CD4-positive, alpha-beta T cell treated with Interleukin-15 for 1 hour (primary cell): ENCODE results near the gene NEO1.

Source experiments
- DNase-seq: peaks from one replicate; pipeline ENCODE4 v3.0.0-alpha.2; 2020

Gene NEO1

DNA sequence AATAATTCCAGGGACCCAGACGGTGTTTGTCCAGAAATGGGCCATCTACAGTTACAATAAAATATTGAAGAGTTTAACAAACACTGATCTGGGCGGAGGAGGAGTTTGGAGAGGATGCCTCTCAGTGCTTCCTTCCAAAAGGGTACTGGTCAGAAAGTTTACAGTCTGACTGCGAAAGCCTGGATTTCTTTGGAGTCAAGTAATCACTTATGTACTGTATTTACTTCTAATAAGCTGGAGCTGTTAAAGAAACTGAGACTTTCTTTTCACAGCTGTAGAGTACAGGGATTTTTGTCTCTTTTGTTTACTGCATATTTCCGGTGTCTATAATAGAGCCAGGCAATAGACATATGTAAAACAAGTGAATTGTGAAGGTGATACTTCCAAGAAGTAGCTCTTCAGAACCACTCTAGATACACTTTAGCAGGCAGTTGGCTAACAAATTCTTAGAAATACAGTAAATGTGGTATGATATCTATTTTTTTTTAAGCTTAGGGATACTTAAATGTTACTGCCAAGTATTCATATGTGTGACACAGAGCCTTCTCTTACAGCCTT is 22.1 kb upstream of the NEO1 start:
- no peak for DNase-seq

DNA sequence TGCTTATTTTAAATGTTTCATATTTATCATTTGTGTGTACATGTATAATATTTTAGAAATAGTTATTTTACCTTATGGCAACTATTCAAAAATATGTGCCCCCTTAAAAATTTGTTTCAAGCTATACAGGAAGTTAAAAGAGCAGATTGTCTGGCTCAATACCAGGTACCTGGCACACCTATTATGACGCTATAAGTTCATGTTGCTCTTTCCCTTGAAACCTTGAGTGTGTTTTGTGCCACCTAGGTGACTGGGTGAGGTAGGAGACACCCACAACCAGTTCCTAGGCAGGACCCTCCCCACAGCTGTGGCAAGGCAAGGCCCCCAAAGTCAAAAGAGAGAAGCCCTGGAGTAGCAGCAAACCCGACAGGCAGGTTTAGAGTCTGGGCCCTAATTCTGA is 20.6 kb upstream of the NEO1 start:
- no peak for DNase-seq

DNA sequence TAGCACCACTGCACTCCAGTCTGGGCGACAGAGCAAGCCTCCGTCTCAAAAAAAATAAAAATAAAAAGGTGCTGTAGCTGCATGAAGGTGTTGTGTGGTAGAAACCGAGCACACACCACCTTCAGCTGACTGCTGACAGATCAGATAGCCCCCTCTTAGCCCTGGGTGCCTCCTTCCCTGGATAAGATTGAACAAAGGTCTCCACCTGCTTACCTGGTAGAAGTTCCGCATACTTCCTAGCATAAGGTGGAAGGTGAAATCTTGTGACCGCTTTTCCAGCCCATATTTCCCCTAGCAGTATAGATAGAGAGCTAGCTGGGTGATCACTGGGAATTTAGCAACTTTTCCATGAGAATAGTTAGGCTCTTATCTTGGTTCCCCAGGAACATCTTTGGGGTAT is 18.7 kb upstream of the NEO1 start:
- DNase-seq = no peak

DNA sequence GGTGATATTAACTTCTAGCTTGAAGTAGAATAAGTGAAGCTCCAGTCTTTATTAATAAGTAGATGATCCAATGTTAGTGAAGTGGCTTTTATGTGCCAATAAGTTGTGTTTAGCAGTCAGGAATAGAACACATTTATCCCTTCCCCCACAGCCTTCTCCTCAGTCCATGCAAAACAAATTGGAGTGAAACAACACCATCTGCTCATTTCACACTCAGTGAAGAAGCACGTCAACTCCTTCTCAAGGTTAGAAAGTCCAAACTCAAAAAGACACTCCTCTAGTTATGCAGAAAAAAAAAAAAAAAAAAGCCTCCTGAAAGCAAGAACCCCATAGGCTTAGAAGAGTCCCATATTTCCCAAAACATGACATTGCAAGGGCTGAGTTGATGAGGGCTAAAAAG is 18.0 kb upstream of the NEO1 start:
- DNase-seq = no peak

DNA sequence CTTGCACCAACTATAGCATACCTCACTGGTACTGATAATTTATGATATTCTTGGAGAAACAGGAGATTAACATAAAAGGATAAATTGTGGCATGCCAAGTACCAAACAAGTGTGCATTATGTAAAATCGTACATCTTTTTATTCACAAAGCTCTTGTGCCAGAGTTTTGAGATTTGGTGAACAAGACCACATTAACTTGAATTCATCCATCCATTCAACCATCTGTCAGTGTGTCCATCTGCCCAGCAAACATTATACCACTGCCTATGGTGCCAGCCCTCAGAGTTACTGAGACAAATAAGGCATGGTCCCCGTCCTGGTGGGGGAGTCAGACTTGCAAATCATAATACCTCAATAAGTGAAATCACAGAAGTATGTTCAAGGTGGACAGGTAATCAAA is 17.0 kb upstream of the NEO1 start:
- DNase-seq = no peak

- DNase-seq = no peak
These were observed 14.0 kb upstream of the NEO1 start for GRCh38 chr15:73038220-73038619.

GRCh38 chr15:73046073-73046472 is 6.2 kb upstream of the NEO1 start:
- DNase-seq = no peak

- no peak for DNase-seq
These were observed 4.4 kb upstream of the NEO1 start for GRCh38 chr15:73047882-73048281.

GRCh38 chr15:73048624-73049295 is 3.5 kb upstream of the NEO1 start:
- DNase-seq = no peak

GRCh38 chr15:73049564-73050215 is 2.6 kb upstream of the NEO1 start:
- DNase-seq = no peak

DNA sequence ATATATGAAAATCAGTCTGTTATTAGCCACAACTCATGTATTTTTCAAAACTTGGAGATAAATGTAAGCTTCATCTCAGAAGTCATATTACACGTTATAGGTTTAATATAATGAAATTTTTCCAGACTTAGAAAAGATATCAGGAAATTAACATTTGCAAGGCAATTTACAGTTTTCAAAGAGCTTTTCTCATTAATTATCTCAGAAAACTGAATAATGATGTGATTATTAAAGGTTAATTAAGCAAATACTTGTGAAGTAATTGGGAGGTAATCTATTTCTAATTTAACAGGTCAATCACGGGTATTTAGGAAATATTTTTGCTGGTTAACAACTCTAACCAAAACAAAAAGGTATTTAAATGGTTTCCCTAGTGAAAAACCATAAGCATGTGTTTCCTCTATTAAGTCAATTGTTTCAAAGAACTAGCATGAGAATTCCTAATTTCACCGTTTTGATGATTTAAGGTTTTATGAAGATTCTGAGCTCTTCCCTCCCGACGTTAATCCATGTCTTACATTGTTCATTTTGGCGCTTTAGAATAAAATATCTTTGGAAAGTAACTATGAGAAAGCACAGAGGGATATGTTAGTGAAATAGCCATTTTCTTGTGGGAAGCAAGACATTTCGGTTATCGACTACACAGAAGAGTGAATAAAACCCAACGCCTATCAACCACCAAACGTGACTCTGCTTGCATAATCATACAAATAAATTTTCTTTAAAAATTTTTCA is 1.5 kb upstream of the NEO1 start:
- DNase-seq = no peak

GRCh38 chr15:73051391-73051806 is 864 bp upstream of the NEO1 start:
- DNase-seq = no peak

DNA sequence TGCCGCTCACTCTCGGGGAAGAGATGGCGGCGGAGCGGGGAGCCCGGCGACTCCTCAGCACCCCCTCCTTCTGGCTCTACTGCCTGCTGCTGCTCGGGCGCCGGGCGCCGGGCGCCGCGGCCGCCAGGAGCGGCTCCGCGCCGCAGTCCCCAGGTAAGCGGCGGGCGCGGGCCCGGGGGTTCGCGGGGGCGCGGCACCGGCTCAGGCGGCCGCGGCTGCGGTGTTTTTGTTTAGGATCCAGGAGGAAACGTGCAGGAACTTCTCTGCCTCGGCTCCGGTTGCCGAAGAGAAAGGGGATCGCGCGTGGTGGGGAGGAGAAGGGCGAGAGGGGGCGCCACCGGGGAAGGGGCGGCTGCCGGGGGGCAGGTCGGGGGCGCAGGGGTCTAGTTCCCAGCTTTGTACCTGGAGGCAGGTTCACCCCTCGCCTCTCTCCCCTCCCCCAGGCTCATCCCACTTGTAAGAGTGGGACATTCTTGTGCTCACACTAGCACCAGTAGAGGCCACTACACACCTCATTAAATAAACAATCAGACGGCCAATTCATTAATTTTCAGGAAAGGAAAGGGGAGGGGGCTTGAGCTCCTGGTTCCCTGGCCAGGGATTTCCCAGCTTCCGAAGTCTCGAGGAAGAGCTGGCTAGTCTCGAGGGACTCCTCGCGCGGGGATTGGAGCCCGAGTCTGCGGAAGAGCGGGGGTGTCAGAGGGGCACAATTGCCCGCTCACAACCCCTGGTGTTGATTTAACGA is 562 bp downstream of the NEO1 start:
- DNase-seq = no peak

- no peak for DNase-seq
These were observed 1.1 kb downstream of the NEO1 start for GRCh38 chr15:73053398-73053723.

DNA sequence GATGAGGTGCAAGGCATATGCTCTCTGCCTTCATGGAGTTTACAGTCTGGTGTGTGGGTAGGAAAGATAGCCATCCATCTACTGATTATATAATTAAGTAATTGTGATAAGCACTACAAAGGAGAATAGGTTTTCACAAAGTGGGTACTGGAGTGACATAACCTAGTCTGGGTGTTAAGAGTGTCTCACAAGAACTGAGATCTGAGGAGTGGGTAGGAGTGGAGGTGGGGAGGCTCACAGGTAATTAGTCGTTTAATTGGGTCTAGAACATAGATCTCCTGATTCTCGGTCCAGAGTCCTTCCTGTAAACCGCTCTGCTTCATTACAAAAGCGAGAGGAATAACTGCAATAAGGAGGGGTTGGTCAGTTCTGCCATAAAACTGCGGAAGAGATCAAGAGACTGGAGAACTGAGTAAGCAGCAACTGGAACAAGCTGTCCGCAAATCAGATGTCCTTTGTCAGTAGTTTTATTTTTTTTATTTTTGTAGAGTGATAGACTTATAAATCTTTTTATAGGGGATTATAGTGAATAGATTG is 2.2 kb downstream of the NEO1 start:
- DNase-seq = no peak

- no peak for DNase-seq
These were observed 4.2 kb downstream of the NEO1 start for GRCh38 chr15:73056460-73056859.

DNA sequence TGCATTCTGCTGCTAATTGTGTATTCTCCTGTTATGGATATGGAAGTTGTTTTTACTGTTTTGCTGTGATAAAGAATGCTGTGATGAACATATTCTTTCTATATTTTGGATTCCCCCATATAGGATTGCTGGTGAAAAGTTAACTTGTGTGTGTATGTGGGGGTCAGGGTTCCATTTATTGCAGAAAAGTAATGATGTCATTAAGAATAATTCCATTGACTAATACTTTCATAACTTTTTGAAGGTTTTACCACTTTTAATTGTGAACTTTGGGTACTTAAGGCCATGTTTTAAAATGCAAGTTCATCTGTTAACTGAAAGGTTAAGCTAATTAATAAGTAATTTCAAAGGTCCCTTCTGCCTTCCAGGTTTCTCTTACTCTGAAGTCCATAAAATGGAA is 6.2 kb downstream of the NEO1 start:
- no peak for DNase-seq

GRCh38 chr15:73065114-73065513 is 12.9 kb downstream of the NEO1 start:
- DNase-seq = no peak

GRCh38 chr15:73069109-73069508 is 16.8 kb downstream of the NEO1 start:
- DNase-seq = no peak

- no peak for DNase-seq
These were observed 20.6 kb downstream of the NEO1 start for GRCh38 chr15:73072894-73073293.

DNA sequence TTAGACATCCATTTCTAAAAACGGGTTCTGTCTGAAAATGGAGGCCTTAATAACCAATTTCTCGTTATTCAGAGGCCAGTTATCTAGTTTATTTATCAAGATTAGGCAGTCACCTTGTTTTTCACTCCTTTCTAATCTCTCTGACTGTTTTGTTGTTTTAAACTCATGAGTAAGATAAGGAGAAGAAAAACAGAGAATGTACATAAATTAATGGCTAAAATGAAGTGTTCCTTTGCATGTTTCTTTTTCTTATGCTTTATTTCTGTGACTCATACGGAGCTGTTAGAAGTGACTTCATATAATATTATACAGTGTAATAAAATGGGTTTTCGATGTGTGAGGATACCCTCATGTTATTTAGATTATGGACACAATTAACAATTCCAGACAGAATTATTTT is 22.0 kb downstream of the NEO1 start:
- no peak for DNase-seq

- no peak for DNase-seq
These were observed 23.0 kb downstream of the NEO1 start for GRCh38 chr15:73075160-73075859.
